Measurements from ENCODE around the gene KRABD2.
"Not testable (repeated sequence)": the region's sequence is repeated elsewhere in the genome, so short reads cannot be mapped to it uniquely, and the experiment has no call there.

- TF ChIP-seq POLR2A, CTCF (IDR thresholded peaks at IDR 0.05): not testable (repeated sequence)
Measured at GRCh38 chr17:8394497-8394896, 18.0 kb upstream of the KRABD2 start.

Measured in uterus (tissue), 2 donors.